ENCODE measurements around the gene AUP1. TPM values are rescaled to one million over a fixed set of nuclear protein-coding genes. Genes with fewer than 3 reads are reported as not detected.
A peak's percentile ranks its signal among the peaks of the same experiment; 100 is the strongest.

The AUP1 gene
- total RNA-seq, 2 donors from 2014 or later: 76.3 to 88.9 TPM

DNA sequence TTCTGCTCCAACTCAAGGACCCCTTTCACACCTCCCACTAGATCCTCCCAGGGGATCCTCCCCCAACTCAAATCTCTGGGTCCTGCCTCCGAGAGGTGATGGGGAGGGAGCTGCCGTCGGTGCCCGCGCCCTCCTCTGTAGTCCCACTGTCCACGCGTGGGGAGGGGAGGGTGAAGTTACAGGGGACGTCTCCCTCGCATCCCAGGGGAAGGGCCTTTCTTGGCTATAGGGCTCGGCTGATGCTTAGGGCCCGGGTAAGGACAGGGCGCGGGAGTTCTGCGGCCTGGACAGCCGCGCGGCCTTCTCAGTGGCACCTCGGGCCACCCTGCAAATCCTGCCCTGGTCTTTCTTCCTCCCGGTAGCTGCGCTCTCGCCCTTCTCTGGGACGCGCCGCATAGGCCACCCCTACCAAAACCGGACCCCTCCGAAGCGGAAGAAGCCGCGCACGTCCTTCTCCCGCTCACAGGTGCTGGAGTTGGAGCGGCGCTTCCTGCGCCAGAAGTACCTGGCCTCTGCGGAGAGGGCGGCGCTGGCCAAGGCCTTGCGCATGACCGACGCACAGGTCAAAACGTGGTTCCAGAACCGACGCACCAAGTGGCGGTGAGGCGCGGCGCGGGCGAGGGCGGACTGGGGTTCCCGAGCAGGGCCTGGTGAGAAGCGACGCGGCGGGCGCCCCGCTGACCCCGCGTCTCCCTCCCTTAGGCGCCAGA, 14.1 kb downstream of the AUP1 start:
- Histone ChIP-seq H3K9me3 (ENCODE audit: control insufficient read depth, low read length) (peaks cover 9% of the 10 kb centered on the region), H3K27me3 (ENCODE audit: control insufficient read depth, insufficient read depth, low read length, poor library complexity, severe bottlenecking) (peaks cover 100% of the 10 kb centered on the region), H3K9ac (ENCODE audit: extremely low read depth, low read length, poor library complexity, severe bottlenecking) (no peak overlapping the region), H3K36me3 (ENCODE audit: control insufficient read depth, insufficient read depth, low read length) (no peaks in the 10 kb centered on the region), H3K27ac (ENCODE audit: low read depth, low read length) (no peak overlapping the region), H3K4me3 (ENCODE audit: low read length) (no peak overlapping the region), H3K4me1 (ENCODE audit: control insufficient read depth, insufficient read depth, low read length) (peaks cover 3% of the 10 kb centered on the region)
- TF ChIP-seq, protein P1, sequence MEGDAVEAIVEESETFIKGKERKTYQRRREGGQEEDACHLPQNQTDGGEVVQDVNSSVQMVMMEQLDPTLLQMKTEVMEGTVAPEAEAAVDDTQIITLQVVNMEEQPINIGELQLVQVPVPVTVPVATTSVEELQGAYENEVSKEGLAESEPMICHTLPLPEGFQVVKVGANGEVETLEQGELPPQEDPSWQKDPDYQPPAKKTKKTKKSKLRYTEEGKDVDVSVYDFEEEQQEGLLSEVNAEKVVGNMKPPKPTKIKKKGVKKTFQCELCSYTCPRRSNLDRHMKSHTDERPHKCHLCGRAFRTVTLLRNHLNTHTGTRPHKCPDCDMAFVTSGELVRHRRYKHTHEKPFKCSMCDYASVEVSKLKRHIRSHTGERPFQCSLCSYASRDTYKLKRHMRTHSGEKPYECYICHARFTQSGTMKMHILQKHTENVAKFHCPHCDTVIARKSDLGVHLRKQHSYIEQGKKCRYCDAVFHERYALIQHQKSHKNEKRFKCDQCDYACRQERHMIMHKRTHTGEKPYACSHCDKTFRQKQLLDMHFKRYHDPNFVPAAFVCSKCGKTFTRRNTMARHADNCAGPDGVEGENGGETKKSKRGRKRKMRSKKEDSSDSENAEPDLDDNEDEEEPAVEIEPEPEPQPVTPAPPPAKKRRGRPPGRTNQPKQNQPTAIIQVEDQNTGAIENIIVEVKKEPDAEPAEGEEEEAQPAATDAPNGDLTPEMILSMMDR (conservative IDR thresholded peaks at IDR 0.05): peak; percentile 25
- Mint-ChIP-seq H3K36me3 (ENCODE audit: low read depth) (peaks cover 2% of the 10 kb centered on the region), H3K27me3 (ENCODE audit: insufficient read depth) (peaks cover 96% of the 10 kb centered on the region), H3K9me3 (peaks cover 9% of the 10 kb centered on the region), H3K4me1 (peaks cover 9% of the 10 kb centered on the region), H3K4me3 (peak overlapping the region; percentile 44), H3K27ac (no peak overlapping the region)
- WGBS, 2 experiments (ENCODE audit: insufficient coverage in 1 of 2, insufficient read length in 1 of 2): 7 to 8% methylated on average over 24 to 60 of the region's 60 CpGs
- peak; percentile 85 for DNase-seq

DNA sequence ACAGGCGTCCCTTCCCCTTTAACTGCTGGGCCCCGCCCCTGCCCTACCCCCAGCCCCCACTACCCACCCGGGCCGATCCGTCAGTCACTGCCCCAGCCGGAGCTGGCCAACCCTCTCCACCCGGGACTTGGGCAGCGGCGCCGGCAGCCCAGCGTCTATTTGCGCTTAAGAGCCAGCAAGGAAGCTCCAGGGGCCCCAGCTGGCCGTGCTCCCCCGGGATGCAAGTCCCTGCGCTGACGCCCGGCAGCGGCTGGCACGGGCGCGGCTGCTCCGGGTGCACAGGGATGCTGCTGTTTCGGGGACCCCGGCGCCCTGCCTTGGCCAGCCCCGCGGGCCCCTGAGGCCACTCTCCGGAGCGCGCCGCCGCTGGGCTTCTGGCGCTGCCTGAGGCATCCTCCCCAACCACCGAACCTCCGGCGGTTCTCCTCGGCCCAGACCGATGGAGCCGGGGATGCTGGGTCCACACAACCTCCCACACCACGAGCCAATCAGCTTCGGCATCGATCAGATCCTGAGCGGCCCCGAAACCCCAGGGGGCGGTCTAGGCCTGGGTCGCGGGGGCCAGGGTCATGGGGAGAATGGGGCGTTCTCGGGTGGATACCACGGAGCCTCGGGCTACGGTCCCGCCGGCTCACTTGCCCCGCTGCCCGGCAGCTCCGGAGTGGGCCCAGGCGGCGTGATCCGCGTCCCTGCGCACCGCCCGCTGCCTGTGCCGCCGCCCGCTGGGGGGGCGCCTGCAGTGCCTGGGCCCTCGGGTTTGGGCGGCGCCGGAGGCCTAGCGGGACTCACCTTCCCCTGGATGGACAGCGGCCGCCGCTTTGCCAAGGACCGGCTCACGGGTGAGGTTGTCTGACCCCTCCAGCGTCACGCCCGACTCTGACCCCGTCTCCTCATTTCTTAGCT, 14.9 kb downstream of the AUP1 start, which contains the start of gene TLX2:
Gene TLX2 (plus strand): TSS at position 83 of the 903 bp plus-strand sequence. CDS start 357 bp downstream, at position 440.
- TF ChIP-seq, protein P1 (conservative IDR thresholded peaks at IDR 0.05): no peak
- H3K27ac Mint-ChIP-seq: no peak within 1 kb of the TSS
- Histone ChIP-seq H3K9ac (ENCODE audit: extremely low read depth, low read length, poor library complexity, severe bottlenecking) (no peak within 1 kb of the TSS), H3K27ac (ENCODE audit: low read depth, low read length) (no peak within 1 kb of the TSS), H3K27me3 (ENCODE audit: control insufficient read depth, insufficient read depth, low read length, poor library complexity, severe bottlenecking) (peaks cover 100% of the 10 kb centered on the region), H3K4me3 (ENCODE audit: low read length) (no peak within 1 kb of the TSS), H3K36me3 (ENCODE audit: control insufficient read depth, insufficient read depth, low read length) (no peaks in the 10 kb centered on the region), H3K9me3 (ENCODE audit: control insufficient read depth, low read length) (peaks cover 9% of the 10 kb centered on the region), H3K4me1 (ENCODE audit: control insufficient read depth, insufficient read depth, low read length) (peaks cover 3% of the 10 kb centered on the region)
- 3 to 5% methylated on average over 16 to 82 of the region's 82 CpGs for WGBS, 2 experiments (ENCODE audit: insufficient coverage in 1 of 2, insufficient read length in 1 of 2)
- H3K9me3 Mint-ChIP-seq: peaks cover 9% of the 10 kb centered on the region
- peaks cover 2% of the 10 kb centered on the region for H3K36me3 Mint-ChIP-seq (ENCODE audit: low read depth)
- peak within 1 kb of the TSS; percentile 44 for H3K4me3 Mint-ChIP-seq
- DNase-seq: peak; percentile 76
- peaks cover 96% of the 10 kb centered on the region for H3K27me3 Mint-ChIP-seq (ENCODE audit: insufficient read depth)
- peaks cover 9% of the 10 kb centered on the region for H3K4me1 Mint-ChIP-seq

DNA sequence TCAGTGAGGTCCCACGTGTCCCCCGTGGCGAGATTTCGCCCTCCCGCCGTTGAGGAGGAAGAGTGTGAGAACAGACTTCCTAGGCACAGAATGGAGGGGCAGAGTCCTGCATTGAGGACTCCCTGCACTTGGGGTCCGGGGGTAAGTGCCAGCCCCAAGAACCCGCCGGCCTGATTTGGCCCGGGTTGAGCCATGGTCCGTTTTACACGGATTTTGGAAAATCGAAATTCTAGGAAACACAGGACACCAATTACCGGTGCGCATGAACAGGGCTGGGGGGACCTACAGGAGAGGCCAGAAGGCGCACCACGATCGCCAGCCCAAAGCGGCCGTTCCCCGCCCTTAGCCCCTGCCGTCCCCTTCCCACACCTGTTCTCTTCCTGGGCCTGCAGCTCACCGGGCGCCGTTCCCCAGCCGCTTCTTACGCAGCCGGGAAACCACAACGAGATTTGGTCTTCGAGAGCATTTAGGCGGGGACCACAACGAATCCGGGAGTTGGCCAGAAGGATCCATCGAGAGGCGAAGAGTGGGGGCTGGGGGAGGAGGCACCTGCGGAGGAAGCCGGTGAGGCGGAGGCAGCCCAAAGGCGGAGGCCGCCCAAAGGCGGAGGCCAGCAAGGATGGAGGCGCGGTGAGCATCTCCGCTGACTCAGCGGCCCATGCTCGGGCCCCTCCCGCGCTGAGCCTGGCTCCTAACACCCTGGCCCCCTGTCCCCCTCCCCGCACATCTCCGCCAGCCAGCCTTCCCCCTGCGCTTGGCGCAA, 15.7 kb downstream of the AUP1 start:
- Histone ChIP-seq H3K27ac (ENCODE audit: low read depth, low read length) (no peak overlapping the region), H3K27me3 (ENCODE audit: control insufficient read depth, insufficient read depth, low read length, poor library complexity, severe bottlenecking) (peaks cover 93% of the 10 kb centered on the region), H3K9ac (ENCODE audit: extremely low read depth, low read length, poor library complexity, severe bottlenecking) (no peak overlapping the region), H3K4me3 (ENCODE audit: low read length) (no peak overlapping the region), H3K9me3 (ENCODE audit: control insufficient read depth, low read length) (peaks cover 9% of the 10 kb centered on the region), H3K36me3 (ENCODE audit: control insufficient read depth, insufficient read depth, low read length) (no peaks in the 10 kb centered on the region), H3K4me1 (ENCODE audit: control insufficient read depth, insufficient read depth, low read length) (peaks cover 3% of the 10 kb centered on the region)
- Mint-ChIP-seq H3K4me1 (peaks cover 10% of the 10 kb centered on the region), H3K27me3 (ENCODE audit: insufficient read depth) (peaks cover 89% of the 10 kb centered on the region), H3K27ac (no peak overlapping the region), H3K4me3 (peak overlapping the region; percentile 42), H3K36me3 (ENCODE audit: low read depth) (peaks cover 2% of the 10 kb centered on the region), H3K9me3 (peaks cover 9% of the 10 kb centered on the region)
- peak; percentile 71 for DNase-seq
- TF ChIP-seq, protein P1 (conservative IDR thresholded peaks at IDR 0.05): no peak
- 2 to 3% methylated on average over 9 to 52 of the region's 52 CpGs for WGBS, 2 experiments (ENCODE audit: insufficient coverage in 1 of 2, insufficient read length in 1 of 2)

Data from endodermal cell (in vitro differentiated cells).